NOMO-1 treated with DMSO at 0.1 percent for 48 hours (cell line): ENCODE measurements around the gene TSPYL4.
"Not testable (repeated sequence)": the region's sequence is repeated elsewhere in the genome, so short reads cannot be mapped to it uniquely, and the experiment has no call there.

Source experiments
- DNase-seq: peaks from one replicate; lab custom pipeline; 2025; ENCODE audit not compliant: unreplicated experiment; lab: John Stamatoyannopoulos, UW

The TSPYL4 gene

DNA sequence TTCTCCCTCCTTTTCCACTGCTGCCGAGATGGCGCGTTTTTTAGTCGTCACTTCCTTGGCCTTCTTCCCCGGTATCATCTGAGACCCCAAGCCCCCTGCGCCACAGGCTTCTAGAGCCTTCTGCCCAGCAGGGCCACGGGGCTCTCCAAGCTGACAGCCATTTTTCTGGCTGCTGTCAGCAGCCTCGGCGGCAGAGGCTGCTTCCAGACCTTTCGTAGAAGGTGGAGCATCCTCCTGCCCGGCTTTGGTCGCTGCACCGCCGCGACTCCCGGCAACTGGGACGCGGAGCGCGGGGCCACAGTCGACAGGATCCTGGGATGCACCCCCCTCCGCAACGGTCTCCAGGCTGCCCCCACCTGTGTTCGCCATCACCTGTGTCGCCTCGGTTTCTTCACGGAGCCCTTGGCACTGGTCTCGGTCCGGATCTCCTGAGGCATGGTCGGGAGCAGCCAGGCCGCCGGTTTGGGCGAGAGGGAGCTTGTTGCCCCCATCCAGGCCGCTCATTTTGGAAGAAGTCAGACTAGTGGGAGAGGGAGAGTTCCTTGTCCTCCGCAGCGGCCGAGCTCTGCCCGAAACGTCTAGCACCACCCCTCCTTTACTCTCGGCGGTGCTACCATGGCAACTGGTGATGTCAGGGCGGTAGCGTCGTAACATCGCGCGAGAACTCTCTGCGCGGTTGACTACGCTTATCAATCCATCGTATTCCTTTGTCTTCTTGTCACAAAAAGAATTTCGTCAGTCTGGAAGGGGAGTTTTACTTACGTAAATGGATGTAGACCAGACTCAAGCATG, at the start of gene TSPYL4:
TSPYL4 (minus strand) TSS at position 571 of the 792 bp plus-strand sequence; CDS start at position 504, 67 bp downstream.
- DNase-seq, result peak; percentile 88

DNA sequence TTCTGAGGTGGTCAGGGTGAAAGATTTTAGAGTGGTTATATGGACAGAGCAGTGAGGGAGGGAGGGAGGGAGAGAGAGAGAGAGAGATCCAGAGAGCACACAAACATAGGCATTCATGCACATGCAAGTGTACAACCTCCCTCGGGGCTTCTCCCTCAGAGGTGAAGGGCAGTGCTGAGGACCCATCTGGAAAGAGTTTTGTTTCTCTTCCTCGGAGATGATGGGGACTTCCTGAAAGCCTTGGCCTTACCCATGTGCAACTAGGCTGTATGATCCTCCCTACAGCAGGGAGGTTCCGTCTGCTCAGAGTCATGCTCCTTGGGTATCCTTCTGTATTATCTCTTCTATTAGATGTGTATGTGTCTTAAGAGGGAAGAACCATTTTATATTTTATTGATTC, 47.2 kb upstream of the TSPYL4 start:
- DNase-seq, result no peak

DNA sequence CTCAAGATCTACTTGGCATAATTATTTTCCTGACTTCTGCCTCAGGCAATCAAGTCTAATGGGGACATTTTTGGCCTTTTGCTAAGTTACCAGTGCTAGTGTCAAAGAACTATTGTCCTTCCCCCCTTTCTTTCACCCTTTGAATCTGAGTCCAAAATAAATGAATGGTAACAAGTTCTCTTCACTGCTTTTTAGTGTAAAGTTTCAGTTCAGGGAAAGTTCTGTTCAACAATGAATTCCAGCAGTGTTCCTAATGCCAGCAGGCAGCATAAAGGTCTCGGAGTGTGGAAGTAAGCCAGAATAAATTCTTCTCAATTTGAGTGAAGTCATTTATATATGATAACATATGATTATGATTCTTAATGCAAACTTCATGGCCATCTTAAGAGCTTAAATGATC, 46.7 kb upstream of the TSPYL4 start:
- no peak for DNase-seq

DNA sequence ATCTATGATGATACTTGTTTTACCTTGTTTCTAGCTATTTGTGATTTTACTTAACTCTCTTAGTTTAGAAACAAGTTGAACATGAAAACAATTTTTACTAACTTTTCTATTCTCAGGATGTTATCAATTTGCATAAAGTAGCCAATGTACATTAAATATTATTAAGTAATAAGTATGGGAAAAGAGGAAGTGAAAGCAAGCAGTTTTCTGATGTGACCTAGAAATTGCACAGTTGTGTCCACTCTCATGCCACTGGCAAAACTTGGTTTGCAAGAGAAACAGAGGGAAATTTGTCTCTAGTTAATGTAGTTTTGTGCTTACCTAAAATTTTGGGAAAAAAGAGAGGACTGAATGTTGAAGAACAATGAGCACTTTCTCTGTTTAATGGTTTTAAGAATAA, 45.1 kb upstream of the TSPYL4 start:
- peak; percentile 31 for DNase-seq

DNA sequence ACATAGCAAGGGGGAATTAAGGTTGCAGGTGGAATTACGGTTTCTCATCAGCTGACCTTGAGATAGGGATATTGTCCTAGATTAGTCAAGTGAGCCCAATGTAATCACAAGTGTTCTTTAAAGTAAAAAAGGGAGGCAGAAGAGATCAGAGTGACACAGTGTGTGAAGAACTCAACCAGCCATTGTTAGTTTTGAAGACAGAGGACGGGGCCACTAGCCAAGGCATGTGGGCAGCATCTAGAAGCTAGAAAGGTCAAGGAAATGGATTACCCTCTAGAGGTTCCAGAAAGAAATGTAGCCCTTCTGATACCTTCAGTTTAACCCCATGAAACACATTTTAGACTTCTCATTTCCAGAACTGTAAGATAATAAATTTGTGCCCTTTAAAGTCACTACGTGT, 44.4 kb upstream of the TSPYL4 start:
- no peak for DNase-seq

DNA sequence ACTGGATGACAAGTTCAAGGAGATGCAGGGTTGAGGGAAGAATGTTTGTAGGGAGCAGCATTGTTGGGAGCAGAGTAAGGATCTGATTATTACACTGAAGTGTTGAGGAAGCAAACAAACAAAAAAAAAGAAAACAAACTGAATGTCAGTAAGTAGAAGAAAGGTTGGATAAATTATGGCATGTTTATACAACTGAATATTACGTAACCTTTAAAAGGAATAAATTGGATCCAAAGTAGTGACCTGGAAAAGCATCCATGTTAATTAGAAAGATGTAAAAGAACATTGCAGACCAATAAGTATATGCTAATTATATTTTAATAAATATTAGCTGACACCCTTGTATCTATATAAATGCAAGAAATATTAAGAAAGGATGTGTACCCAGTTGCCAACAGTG, 38.7 kb upstream of the TSPYL4 start:
- DNase-seq, result no peak

DNA sequence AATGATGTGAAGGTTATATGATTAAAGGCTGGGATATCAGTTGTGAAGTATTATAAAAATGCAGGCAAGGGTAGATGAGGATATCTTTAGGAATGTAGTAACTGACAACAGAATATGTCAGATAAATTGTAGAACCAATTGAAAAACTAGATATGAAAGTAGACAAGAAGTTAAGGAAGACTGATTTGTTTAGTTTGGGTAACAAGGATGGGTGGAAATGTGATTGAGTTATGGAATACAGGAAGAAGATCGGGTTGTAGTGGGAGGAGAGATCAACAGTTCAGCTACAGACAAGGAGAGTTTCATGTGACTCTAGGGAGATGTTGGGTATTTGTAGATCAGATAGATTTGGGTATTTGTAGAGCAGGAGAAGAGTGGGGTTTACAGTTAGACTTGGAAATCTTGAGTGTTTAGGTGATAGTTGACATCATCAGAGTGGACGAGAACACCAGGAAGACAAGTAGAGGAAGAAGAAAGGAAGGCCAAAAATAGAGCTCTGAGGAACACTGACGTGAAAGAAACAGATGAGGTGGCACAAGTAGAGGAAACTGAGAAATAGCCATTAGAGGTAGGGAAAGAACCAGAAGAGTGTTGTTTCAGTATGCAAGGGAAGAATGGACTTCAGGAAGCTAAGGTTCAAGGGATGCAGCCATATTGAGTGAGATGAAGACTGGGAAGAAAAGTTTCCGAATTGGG, 38.0 kb upstream of the TSPYL4 start:
- DNase-seq, result no peak

DNA sequence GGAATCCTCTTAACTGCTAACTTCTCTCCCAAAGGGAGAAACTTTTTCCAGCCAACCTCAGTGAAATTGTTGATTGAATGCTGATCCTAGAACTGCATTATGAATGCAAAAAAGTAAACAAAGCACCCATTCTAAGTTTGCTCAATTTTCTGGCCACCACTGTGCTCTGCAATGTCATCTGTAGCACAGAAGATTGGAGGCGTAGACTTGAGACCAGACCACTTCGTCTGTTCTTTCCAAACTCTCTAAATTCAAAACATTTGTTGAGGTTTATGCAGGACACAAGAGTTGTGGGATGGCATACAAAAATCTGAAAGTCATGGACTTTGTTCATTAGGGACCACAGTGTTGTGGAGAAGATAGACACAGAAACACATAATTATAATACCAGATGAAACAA, 36.9 kb upstream of the TSPYL4 start:
- DNase-seq, result no peak

DNA sequence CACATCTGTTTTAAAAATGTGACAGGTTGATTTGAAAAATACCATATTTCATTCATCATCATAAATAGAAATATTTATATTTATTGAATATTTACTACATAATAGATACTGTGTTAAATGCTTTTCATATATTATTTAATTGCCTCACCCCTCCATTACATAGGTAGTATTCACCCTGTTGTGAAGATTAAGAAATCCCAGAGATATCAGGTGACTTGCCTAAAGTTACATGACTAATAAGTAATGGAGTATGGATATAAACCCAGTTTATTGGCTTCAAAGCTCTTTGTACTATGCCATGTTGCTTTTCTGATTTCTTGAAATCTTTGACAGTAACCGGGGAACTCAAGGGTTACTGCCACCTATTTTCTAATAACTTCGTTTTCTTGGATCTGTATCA, 36.0 kb upstream of the TSPYL4 start:
- no peak for DNase-seq

DNA sequence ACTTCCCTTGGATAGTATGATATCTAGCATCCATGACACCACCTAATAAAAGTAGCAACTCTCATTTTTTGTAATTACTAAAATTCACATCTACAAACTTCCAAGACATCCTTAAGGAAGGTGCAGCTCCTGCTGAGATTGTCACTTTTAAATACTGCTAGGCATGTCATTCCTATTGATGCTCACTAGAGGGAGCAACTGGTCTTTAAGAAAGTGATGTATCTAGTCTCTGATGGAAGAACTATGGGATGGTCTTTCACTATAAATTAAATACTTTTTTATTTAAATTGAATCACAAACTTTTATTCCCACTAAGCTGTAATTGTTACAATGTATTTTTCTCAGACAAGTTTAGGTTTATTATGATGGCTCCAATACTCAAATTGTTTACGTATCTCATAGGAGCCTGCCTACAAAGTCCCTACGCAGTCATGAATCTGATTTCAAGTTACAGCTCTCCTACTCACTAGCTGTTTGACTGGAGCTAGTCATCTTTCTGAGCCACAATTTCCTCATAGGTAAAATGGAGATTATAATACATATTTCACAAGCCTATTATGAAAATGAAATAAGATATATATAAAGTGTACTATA, 33.9 kb upstream of the TSPYL4 start:
- peak; percentile 50 for DNase-seq

DNA sequence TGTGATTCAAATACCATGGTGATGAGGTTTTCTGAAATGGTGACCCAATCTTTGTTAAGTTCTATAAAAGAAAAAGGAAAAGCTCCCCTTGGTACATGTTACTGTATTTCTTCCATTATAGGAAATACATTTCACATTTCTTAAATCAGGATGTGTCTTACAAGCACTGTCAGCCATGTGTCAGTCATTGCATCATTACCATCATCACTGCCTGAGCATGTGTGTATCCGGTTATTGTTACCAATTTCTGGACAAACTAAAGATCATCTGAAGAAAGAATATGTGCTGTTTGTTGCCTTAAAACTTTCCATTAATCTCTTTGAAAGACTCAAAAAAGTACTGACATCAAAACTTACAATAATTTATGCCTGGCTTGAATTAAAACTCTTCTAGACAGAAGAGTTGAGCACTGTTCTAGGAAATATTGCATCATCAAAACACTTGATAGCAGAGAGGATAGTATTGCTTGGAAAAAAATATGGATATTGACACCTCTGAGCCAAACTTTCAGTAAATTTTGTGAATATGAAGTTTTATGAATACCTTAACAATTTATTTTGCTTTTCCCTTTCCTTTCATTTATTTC, 33.0 kb upstream of the TSPYL4 start:
- no peak for DNase-seq

DNA sequence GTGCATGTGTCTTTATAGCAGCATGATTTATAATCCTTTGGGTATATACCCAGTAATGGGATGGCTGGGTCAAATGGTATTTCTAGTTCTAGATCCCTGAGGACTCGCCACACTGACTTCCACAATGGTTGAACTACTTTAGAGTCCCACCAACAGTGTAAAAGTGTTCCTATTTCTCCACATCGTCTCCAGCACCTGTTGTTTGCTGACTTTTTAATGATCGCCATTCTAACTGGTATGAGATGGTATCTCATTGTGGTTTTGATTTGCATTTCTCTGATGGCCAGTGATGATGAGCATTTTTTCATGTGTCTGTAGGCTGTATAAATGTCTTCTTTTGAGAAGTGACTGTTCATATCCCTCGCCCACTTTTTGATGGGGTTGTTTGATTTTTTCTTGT, 31.1 kb upstream of the TSPYL4 start:
- not testable (repeated sequence) for DNase-seq

DNA sequence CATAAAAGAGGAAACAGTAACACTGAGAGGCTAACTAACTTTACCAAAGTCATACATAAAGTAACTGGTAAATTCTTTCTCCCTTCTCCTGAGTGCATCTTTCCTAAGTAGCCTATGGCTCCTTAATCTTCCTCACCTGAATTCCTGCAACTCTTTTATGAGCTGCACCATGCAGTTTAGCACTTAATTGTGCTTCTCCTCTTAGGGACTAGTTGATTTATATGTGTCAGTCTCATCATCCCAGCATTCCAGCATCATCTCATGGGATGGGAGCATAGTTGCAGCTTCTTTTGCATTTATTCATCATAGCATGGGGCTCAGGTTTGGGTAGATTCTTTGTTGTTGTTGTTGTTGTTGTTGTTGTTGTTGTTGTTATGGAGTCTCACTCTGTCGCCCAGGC, 29.3 kb upstream of the TSPYL4 start:
- no peak for DNase-seq

DNA sequence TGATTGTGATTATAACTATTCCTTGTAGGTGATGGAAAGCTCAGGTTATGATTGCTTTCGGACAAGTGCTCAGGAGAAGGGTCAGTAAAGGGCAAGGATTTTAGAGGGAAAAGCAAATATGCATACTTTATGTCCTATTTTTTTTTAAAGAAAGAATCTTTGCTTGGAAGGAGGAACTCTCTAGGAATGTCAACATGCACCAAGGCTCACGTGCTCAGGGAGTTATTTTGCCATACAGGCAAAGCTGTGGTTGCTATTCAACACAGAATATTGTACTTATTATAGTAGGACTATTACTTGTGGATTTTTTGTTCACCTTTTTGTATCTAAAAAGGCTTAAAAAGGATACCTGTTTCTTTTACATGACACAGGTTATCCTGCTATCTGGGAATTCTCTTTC, 28.8 kb upstream of the TSPYL4 start:
- no peak for DNase-seq

DNA sequence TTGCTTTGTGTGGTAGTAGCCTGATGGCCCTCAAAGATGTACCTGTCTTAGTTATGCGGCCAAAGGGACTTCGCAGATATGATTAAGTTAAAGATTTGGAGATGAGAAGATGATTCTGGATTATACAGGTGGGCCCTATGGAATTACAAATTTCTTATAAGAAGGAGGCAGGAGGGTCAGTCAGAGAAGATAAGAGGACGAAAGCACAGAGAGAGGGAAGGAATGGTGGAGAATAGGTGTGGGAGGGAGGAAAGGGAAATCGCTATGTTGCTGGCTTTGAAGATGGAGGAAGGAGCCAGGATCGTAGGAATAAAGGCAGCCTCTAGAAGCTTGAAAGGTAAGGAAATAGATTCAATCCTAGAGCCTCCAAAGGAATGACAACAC, 27.1 kb upstream of the TSPYL4 start:
- DNase-seq, result no peak

DNA sequence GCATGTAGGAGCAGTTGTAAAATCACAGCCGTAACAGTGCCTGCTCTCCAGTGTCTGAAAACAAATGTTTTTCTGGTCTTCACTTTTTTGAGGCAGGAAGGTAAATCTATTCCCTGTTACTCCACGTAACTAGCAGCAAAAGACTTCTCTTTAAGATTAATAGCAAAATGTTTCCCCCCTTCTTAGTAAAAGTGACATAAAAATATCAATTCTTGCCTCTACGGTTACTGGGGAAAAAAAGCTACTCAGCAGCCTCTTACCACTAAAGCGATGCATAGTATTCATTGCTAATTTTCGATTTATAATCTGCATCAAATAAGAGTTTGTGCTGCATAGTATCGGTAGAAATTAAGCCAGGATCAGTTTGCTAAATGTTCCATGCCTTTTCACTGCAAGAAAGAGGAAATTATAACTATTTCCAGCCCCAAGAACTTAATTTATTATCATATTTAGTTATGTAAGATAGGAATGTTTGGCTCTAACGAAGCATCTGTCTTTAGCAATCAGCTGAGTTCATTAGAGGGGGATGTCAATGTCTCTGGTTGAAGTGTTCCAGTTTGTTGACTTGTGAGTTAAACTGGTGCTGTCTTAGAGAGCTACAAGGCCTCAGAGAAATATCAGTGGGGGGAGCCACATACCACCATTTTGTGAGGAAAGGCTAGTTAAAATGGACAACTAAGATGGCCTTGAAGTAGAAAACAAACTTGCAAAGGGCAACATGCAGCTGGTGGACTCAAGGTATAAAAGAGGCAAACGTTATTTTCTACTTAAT, 26.5 kb upstream of the TSPYL4 start:
- DNase-seq, result peak; percentile 18

DNA sequence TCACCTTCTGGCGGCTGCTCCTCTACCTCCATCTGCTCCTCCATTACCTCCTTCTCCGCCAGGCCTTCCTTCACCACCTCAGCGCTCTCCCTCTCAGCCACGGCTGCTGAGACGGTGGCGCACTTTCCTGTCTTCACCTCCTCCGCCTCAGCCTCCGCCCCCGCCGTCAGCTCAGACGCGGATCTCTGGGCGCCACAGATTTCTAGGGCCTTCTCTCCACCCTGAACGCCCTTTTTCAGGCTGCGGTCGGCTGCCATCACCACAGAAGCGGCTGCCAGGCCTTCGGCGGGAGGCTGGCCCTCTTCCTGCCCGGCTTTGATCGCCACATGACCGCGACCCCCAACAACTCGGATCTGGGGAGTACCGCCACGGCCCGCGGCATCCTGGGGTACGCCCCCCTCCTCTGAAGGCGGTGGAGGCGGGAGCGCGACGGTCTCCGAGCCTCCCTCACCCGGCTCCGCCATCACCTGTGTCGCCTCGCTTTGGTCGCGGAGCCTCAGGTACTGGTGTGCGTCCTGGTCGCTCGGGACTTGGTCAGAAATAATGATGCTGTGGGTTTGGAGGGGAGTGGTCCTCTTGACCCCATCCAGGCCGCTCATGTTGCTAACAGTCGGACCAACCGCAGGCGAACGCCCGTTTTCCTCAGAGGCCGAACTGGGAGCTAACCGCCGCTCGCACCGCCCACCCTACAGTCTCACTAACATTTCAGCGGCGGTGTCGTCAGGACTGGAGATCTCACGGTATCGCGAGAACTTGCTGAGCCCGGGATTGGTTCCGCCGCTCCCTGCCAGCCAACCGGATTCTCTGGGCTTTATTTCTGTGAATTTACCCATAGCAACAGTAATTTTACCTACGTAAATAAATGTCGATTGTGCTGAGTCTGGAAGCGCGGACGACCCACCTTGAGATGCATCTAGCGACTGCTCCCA, 25.6 kb upstream of the TSPYL4 start, which contains the start of gene TSPYL1:
TSPYL1 (minus strand) TSS at position 699 of the 929 bp plus-strand sequence; CDS start at position 599, 100 bp downstream.
- DNase-seq, result peak; percentile 95

DNA sequence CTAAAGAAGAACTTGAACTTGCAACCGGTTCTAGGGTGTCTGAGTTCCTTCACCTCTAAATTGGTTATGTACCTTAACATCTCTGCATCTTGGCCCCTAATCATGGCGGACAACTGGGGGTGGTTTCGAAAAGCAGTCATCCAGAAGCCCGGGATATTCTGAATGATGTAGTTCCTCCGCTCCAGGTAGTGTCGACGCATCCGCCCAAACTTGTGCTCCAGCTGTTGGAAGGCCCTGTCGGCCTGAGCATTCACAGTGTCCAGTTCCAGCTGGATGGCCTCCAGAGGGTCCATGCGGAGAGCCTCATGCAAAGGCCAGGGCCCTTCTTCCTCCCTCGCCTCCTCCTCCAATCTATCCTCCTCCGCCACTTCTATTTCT, 25.0 kb upstream of the TSPYL4 start:
- DNase-seq, result no peak

DNA sequence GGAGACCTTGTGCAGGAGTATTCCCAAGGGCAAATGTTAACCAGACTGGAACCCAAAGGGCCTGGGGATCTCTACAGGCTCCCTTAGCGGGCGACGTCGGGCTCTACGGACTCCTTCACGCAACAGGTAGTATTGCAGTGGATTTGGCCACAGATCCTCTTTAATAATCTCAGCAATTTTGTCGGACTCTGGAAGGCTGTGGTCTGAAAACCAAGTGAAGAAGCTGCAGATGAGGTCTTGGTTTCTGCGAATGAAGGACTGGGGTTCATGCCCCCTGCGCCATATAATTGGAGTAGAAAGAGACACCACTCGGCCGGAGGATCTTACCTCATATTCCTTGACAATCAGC, 24.6 kb upstream of the TSPYL4 start:
- DNase-seq, result no peak

DNA sequence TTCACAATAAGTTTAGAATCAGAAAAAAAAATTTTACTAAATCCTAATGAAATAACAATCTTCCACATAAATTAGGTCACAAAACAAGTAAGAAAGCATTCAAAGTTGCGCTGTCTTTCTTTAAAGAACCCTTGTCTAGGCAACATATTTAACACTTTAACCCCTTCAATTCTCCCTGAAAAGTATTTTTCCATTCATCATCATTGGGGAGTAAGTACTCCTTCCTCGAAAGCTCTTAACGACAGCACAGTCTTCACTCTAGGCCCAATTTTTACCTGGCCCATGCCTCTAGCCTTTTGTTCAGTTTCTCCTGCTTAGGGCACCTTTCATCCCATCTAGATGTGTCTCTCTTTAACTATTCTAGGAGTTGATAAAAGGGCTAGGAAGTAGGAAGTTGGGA, 23.2 kb upstream of the TSPYL4 start:
- DNase-seq, result no peak
